ENCODE data around the gene OGN. TPM values are rescaled to one million over a fixed set of nuclear protein-coding genes. Genes with fewer than 3 reads are reported as not detected.

OGN gene
- total and polyA plus RNA-seq, 2 of the 13 experiments (the other 11 are each of a cell fraction or from before 2014, with no cell fraction given), result not detected

DNA sequence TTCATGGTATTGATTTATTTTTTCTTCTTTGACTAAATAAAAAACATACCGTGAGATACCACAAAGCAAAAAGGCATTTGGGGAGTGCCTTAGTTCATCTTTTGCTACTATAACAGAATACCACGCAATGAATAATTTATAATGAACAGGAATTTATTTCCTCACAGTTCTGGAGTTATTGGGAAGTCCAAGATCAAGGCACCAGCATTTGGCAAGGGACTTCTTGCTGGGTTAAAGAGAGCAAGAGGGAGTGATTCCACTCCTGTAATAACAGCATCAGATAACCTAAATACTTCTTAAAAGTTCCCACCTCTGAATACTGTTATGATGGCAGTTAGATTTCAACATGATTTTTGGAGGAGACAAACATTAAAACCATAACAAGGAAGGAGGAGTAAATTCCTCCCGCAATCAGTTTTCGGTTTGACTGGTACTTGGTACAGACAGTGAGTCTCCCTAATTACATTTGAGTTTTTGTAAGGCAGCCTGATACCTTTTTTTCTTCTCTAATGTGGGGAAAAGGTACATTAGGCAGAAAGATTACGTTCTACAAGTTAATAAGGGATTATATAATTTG is 28.7 kb upstream of the OGN start:
- H3K27me3 ChIP-seq (ENCODE audit: control insufficient read depth in 1 of 2, insufficient read depth in 2 of 2, low read length in 2 of 2), result no peaks in the 10 kb centered on the region
- ATAC-seq, result no peak
- H3K9ac ChIP-seq (ENCODE audit: insufficient read depth, low read depth, low read length), result no peak overlapping the region
- BruUV-seq (replicated peaks), result no TSS peak
- H3K4me1 ChIP-seq (ENCODE audit: insufficient read depth, low read length), result no peaks in the 10 kb centered on the region
- no peak overlapping the region for H3K4me2 ChIP-seq (ENCODE audit: low read depth, low read length)
- POLR2A ChIA-PET, result no interaction called here
- no peaks in the 10 kb centered on the region for H3K79me2 ChIP-seq (ENCODE audit: insufficient read depth, low read length)
- H2AFZ ChIP-seq (ENCODE audit: low read length), result no peak overlapping the region
- CTCF ChIA-PET (ENCODE audit: low intra/inter-chr PET ratio, low total read pairs), result no interaction called here
- TF ChIP-seq, protein P1, sequence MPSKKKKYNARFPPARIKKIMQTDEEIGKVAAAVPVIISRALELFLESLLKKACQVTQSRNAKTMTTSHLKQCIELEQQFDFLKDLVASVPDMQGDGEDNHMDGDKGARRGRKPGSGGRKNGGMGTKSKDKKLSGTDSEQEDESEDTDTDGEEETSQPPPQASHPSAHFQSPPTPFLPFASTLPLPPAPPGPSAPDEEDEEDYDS (CRISPR knock-in tag; IDR thresholded peaks at IDR 0.05), result no peak
- no peak for TF ChIP-seq ZNF781 (CRISPR knock-in tag; IDR thresholded peaks at IDR 0.05; ENCODE audit: borderline replicate concordance, not compliant biosample characterization)
- TF ChIP-seq, protein P2, sequence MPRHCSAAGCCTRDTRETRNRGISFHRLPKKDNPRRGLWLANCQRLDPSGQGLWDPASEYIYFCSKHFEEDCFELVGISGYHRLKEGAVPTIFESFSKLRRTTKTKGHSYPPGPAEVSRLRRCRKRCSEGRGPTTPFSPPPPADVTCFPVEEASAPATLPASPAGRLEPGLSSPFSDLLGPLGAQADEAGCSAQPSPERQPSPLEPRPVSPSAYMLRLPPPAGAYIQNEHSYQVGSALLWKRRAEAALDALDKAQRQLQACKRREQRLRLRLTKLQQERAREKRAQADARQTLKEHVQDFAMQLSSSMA (CRISPR knock-in tag; IDR thresholded peaks at IDR 0.05), result no peak
- TF ChIP-seq, protein P3, sequence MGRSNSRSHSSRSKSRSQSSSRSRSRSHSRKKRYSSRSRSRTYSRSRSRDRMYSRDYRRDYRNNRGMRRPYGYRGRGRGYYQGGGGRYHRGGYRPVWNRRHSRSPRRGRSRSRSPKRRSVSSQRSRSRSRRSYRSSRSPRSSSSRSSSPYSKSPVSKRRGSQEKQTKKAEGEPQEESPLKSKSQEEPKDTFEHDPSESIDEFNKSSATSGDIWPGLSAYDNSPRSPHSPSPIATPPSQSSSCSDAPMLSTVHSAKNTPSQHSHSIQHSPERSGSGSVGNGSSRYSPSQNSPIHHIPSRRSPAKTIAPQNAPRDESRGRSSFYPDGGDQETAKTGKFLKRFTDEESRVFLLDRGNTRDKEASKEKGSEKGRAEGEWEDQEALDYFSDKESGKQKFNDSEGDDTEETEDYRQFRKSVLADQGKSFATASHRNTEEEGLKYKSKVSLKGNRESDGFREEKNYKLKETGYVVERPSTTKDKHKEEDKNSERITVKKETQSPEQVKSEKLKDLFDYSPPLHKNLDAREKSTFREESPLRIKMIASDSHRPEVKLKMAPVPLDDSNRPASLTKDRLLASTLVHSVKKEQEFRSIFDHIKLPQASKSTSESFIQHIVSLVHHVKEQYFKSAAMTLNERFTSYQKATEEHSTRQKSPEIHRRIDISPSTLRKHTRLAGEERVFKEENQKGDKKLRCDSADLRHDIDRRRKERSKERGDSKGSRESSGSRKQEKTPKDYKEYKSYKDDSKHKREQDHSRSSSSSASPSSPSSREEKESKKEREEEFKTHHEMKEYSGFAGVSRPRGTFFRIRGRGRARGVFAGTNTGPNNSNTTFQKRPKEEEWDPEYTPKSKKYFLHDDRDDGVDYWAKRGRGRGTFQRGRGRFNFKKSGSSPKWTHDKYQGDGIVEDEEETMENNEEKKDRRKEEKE (IDR thresholded peaks at IDR 0.05), result no peak
- no peak for TF ChIP-seq KDM6A (CRISPR knock-in tag; IDR thresholded peaks at IDR 0.05; ENCODE audit: low read depth)
- no peak for TF ChIP-seq ELF3 (CRISPR knock-in tag; IDR thresholded peaks at IDR 0.05)
- TF ChIP-seq SRSF1 (optimal IDR thresholded peaks at IDR 0.05; ENCODE audit: low read depth, low read length), result no peak
- TF ChIP-seq, protein P4, sequence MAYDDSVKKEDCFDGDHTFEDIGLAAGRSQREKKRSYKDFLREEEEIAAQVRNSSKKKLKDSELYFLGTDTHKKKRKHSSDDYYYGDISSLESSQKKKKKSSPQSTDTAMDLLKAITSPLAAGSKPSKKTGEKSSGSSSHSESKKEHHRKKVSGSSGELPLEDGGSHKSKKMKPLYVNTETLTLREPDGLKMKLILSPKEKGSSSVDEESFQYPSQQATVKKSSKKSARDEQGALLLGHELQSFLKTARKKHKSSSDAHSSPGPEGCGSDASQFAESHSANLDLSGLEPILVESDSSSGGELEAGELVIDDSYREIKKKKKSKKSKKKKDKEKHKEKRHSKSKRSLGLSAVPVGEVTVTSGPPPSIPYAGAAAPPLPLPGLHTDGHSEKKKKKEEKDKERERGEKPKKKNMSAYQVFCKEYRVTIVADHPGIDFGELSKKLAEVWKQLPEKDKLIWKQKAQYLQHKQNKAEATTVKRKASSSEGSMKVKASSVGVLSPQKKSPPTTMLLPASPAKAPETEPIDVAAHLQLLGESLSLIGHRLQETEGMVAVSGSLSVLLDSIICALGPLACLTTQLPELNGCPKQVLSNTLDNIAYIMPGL (CRISPR knock-in tag; IDR thresholded peaks at IDR 0.05; ENCODE audit: borderline replicate concordance in 1 of 2, low read depth in 1 of 2), result no peak
- TF ChIP-seq ZNF138 (CRISPR knock-in tag; IDR thresholded peaks at IDR 0.05; ENCODE audit: low read depth), result no peak
- no peak for TF ChIP-seq SMARCE1 (IDR thresholded peaks at IDR 0.05; ENCODE audit: borderline replicate concordance)
- TF ChIP-seq, protein P5, sequence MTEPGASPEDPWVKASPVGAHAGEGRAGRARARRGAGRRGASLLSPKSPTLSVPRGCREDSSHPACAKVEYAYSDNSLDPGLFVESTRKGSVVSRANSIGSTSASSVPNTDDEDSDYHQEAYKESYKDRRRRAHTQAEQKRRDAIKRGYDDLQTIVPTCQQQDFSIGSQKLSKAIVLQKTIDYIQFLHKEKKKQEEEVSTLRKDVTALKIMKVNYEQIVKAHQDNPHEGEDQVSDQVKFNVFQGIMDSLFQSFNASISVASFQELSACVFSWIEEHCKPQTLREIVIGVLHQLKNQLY (CRISPR knock-in tag; IDR thresholded peaks at IDR 0.05), result no peak
- TF ChIP-seq ZFP36 (IDR thresholded peaks at IDR 0.05; ENCODE audit: borderline replicate concordance, low read depth, low read length, partially characterized antibody), result no peak
- TF ChIP-seq ZNF333 (CRISPR knock-in tag; IDR thresholded peaks at IDR 0.05; ENCODE audit: borderline replicate concordance), result no peak
- TF ChIP-seq ZNF282 (IDR thresholded peaks at IDR 0.05; ENCODE audit: partially characterized antibody), result no peak
- in situ Hi-C loops (cut with HindIII; ENCODE audit: extremely low pct_ligation_motif_present, low pct_unique_long_range_greater_than_20kb), result loop anchor here (25.0 kb wide), 1 partner anchor 296 kb away; no protein-coding TSS in a partner anchor
- no peaks in the 10 kb centered on the region for H3K9me3 ChIP-seq (ENCODE audit: low read length)
- H4K20me1 ChIP-seq (ENCODE audit: insufficient read depth, low read length), result no peaks in the 10 kb centered on the region
- intact Hi-C loops (cut with micrococcal nuclease; ENCODE audit: unreplicated experiment), result no loop called here
- no peak overlapping the region for H3K27ac ChIP-seq (ENCODE audit: extremely low read length, insufficient read depth, low read length)
- H3K4me3 ChIP-seq (replicated peaks in 1 of 3; ENCODE audit: insufficient read depth in 1 of 3, low read depth in 2 of 3, low read length in 3 of 3), result no peak overlapping the region
- DNase-seq (ENCODE audit: low spot score), result no peak
- no peak for FAIRE-seq
- WGBS (ENCODE audit: low lambda C conversion rate), result 96% methylated on average over 5 of the region's 5 CpGs
- no peaks in the 10 kb centered on the region for H3K36me3 ChIP-seq (replicated peaks in 1 of 2; ENCODE audit: control insufficient read depth in 1 of 2, insufficient read depth in 2 of 2, low read length in 2 of 2)

Measured in HepG2 (cell line).